GM18870 (cell line): Measurements from ENCODE around the gene GMDS.
A peak's percentile ranks its signal among the peaks of the same experiment; 100 is the strongest.

ENCODE experiments used
- ATAC-seq: cut with Tn5 transposase; IDR thresholded peaks from one replicate; pipeline ENCODE4 v1.9.1; 2021; ENCODE audit warnings: moderate library complexity; ENCODE audit not compliant: unreplicated experiment

Gene GMDS

GRCh38 chr6:2140438-2141128 lies 104.8 kb downstream of the GMDS start:
- no peak for ATAC-seq

DNA sequence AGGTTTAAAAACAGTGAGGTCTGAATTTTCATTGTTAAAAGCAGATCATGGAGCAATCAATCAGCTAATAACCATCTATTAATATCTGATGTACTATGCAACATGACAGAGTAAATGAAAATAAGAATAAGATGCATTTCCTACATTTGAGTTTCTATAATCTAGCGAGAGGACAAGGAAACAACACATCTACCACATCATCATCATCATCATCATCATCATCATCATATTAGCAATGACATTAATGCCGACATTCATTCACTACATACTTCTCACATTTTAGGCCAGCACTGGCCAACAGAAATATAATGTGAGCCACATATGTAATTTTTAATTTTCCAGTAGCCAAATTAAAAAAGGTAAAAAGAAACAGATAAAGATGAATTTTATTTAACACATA lies 110.0 kb downstream of the GMDS start:
- no peak for ATAC-seq

DNA sequence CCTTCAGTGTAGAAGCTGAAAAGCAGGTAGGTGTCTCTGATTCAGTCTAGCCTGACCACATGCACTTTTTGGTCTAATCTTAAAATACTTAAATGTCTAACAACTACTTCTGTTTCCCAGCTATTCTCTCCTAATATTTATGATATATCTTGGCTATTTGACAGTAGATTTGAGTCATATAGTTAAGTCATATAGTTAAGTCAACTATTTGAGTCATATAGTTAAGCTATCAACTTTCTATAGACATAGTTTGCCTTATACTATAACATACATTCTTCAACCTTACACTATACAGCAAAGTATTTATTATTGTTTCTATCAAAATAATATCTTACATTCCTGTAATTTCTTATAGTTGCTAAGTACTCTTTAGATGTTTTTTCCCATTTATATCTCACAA lies 110.9 kb downstream of the GMDS start:
- no peak for ATAC-seq

DNA sequence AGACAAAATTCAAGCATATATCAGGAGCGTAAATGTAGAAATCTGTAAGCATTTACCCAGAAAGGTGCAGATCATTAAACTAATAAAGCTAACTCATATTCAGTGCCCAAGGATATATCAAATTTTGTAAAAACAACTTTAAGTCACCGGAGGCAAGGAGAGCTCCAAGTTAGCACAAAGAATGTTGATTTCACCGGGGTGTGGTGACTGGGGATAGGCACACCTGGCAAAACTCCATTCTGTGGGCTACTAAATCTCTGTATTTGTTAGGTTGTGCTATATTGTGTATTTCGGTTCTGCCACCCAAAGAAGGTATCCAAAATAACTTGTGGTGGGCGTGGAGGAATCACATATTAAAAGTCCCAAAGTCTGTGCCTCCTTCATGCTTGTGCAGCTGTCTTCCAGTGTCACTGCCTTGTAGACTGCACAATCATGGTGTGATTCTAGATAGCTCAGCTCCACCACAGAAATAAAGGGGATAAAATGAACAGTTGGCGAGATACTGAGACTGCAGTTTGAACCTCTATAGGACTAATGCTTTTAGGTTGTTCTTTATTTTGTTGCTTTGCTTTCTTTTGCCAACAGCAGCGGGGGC lies 111.6 kb downstream of the GMDS start:
- no peak for ATAC-seq

DNA sequence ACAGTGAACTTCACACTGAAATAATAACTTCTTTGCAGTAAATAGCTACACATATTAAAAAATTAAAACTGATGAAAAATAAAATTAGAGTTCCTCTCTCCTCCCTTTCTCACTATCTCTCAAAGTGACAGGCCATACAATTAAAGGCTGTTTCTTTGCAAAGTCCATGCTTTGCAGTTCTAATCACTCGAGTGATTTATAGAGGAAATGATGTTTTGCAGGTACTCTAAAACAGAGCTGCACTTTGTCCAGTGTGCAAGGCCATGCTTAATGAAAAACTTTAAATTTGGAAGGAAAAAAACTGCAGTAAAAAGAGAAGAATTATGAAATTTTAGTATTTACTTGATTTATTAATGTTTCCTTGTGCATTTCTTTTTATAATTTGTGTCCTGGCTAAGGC lies 112.5 kb downstream of the GMDS start:
- no peak for ATAC-seq

- ATAC-seq: no peak
Measured at GRCh38 chr6:2132416-2132815, 113.0 kb downstream of the GMDS start.

GRCh38 chr6:2129182-2129621 lies 116.2 kb downstream of the GMDS start:
- ATAC-seq: peak; percentile 52

DNA sequence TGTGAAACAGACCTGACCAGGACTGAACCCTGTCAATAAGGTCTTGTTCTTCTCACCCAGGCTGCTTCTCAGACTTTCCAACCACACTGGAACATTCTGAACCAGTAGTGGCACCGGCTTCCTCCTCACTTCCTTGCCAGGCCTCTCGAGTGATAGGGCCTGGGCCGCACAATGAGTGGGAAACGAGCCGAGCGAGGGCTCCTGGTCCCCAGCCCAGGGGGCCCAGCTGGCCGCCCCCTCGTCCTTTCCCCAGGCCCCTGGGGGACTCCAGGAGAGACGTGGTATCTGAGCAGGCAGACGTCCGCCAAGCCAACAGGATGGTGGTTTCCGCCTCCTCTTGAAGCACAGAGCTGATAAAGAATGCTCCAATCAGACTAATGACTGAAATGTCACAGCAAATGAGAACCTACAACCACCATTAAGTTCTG lies 117.9 kb downstream of the GMDS start:
- peak; percentile 52 for ATAC-seq

- ATAC-seq: no peak
Measured at GRCh38 chr6:2126351-2126750, 119.1 kb downstream of the GMDS start.

DNA sequence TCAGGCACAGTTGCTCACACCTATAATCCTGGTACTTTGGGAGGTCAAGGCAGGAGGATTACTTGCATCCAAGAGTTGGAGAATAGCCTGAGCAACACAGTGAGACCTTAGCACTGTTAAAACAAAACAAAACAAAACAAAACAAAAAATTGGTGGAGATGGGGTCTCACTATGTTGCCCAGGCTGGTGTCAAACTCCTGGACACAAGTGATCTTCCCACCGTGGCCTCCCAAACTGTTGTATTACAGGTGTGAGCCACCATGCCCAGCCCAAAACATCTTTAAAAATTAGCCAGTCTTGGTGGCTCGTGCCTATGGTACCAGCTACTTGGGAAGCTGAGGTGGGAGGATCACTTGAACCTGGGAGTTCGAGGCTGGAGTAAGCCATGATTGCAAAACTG lies 120.2 kb downstream of the GMDS start:
- ATAC-seq: no peak

DNA sequence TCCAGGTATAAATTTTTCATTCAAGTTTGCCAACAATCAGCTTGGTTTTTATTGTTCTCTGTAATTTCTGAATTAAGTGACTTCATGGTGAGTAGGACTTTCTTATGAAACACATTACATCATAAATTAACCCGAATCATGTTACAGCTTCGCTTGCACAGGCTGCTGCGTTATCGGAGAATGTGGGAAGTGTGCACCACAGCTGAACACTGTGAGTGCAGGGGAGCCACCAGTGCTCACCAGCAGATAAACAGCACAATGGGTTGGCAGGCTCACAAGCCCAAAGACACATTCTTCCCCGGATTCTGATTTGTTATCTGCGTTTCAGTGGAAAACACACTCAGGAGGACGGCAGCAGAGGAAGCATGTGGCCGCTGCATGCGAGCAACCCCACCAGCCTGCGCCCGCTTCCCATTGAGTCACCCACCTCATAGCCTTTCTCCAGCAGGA lies 121.1 kb downstream of the GMDS start:
- no peak for ATAC-seq

GRCh38 chr6:2120912-2121311 lies 124.5 kb downstream of the GMDS start:
- ATAC-seq: no peak

DNA sequence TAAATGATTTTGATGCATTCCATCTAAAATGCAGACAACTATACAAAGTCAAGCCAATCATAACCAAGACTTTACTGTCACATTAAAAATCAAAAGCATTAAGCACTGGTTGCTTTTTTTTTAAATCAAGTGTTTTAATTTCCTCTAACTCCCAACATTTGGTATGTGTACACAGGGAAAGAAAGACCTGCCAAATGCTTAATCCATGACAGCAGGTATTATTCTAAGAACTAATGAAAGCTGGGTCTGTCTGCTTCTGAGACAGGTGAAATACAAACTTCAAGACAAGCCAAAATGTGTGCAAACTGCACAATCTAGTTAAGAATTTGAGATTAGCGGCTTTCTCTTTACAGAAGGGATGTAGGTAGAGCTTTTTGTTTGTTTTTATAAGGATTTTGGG lies 126.1 kb downstream of the GMDS start:
- ATAC-seq: no peak

- ATAC-seq: no peak
Measured at GRCh38 chr6:2118136-2118535, 127.3 kb downstream of the GMDS start.

DNA sequence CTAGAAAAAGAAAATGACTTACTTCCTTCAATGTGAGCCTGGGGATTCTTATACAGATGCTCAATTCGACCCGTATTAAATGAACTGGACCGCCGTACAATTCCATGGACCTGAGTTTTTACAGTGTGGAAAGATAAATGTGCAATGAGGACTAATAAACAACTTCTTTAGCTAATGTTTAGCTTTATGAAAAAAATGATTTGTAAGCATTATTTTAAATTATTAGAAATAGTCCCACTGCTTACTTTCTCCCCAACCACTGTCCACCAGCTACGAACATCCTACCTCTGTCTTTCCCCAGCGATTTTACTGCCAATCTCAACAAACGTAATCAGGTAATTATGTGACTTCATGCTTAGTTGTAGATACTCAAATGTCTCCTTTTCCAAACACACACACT lies 128.0 kb downstream of the GMDS start:
- no peak for ATAC-seq

DNA sequence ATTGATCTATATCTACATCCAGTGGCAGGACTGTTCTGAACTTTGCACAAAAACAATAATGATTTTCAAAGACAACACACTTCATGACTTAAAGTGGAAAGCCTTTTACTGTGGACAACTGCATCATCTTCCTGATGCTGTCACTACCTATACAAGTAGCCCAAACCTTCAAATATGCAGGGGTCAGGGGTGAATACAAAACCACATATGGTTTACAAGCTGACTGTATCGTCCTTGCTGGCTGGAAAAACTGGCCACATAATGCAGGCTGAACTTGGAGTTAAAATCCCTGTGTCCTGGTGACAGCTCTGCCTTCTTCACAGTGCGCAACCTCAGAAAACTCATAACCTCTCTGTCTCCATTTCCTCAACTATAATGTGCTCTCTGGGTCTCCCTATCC lies 128.9 kb downstream of the GMDS start:
- no peak for ATAC-seq

- ATAC-seq: no peak
Measured at GRCh38 chr6:2114100-2114499, 131.3 kb downstream of the GMDS start.

DNA sequence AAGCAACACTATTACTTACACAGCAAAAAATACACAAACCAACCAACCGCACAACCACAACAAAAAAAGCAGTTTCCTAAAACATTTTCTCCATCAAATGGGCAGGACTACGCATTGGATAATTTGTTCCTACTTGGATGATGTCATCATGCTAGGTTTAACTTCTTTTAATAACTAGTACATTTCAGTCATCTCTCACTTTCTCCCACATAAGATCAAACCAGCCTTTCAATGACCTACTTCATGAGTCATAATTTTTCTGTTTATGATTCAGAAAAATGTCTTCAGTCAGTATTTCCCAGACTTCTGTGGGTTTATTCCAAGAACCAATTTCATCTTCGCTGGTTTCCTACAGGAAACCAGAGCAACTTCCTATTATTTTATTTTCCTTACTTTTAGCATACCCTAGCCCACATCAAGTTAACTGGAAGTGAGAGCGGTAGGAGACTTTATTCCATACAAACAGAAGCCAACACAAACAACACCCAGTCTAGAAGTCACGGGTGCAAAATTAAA lies 134.2 kb downstream of the GMDS start:
- peak; percentile 50 for ATAC-seq

- ATAC-seq: peak; percentile 62
Measured at GRCh38 chr6:2110504-2110903, 134.9 kb downstream of the GMDS start.

- no peak for ATAC-seq
Measured at GRCh38 chr6:2109796-2110195, 135.6 kb downstream of the GMDS start.

GRCh38 chr6:2108700-2109306 lies 136.6 kb downstream of the GMDS start:
- ATAC-seq: no peak

DNA sequence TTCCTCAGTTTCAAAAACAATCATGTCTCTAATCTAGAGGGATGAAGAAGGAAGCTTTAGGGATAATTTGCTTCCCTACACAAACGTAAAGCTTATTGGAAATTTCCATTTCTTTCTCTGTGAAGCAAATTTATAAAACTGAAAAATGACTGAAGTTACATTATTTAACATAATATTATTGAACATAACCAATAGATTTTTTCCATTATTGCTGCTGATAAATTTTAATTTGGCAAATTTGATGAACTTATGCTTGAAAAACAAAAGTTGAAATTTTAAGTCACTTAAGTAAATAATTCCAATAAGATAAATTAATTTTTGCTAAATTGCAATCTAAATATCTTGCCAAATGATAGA lies 140.9 kb downstream of the GMDS start:
- ATAC-seq: no peak
